GM12865 (cell line): ENCODE results near the gene ZP2.

Experiments
- DNase-seq: peaks from one replicate; pipeline ENCODE4 v3.0.0; 2010; ENCODE audit warnings: low read depth
- H3K4me3 ChIP-seq: 2 replicates; pipeline ENCODE4 v1.5.1; 2011; ENCODE audit warnings: mild to moderate bottlenecking, low read depth, low read length, control low read depth
- TF ChIP-seq, protein P1 (sequence below): IDR thresholded peaks from 2 replicates; pipeline ENCODE4 v1.5.1; 2011; ENCODE audit warnings: low read length, control low read depth, low read depth, inconsistent platforms; ENCODE audit not compliant: insufficient read depth; ENCODE audit errors: missing control alignments

ZP2 gene

GRCh38 chr16:21166561-21166961, 44.8 kb downstream of the ZP2 start:
- H3K4me3 ChIP-seq = no peak overlapping the region
- TF ChIP-seq, protein P1, sequence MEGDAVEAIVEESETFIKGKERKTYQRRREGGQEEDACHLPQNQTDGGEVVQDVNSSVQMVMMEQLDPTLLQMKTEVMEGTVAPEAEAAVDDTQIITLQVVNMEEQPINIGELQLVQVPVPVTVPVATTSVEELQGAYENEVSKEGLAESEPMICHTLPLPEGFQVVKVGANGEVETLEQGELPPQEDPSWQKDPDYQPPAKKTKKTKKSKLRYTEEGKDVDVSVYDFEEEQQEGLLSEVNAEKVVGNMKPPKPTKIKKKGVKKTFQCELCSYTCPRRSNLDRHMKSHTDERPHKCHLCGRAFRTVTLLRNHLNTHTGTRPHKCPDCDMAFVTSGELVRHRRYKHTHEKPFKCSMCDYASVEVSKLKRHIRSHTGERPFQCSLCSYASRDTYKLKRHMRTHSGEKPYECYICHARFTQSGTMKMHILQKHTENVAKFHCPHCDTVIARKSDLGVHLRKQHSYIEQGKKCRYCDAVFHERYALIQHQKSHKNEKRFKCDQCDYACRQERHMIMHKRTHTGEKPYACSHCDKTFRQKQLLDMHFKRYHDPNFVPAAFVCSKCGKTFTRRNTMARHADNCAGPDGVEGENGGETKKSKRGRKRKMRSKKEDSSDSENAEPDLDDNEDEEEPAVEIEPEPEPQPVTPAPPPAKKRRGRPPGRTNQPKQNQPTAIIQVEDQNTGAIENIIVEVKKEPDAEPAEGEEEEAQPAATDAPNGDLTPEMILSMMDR = no peak
- no peak for DNase-seq

- no peak for DNase-seq
- H3K4me3 ChIP-seq = no peak overlapping the region
- TF ChIP-seq, protein P1 = no peak
Measured at GRCh38 chr16:21164521-21165168, 46.7 kb downstream of the ZP2 start.

DNA sequence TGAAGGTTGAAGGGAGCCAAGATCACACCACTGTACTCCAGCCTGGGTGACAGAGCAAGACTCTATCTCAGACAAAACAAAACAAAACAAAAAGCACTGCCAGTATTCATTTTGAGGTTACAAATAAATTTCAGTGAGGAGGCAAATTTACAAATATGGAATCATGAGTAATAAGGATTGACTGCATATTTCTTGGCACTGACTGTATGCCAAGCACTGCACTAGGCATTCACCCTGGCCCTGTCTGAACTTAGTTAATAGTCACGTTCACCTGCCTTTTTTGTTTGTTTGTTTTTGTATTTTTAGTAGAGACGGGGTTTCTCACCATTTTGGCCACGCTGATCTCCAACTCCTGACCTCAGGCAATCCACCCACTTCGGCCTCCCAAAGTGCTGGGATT, 47.8 kb downstream of the ZP2 start:
- TF ChIP-seq, protein P1 = no peak
- H3K4me3 ChIP-seq = no peak overlapping the region
- no peak for DNase-seq

GRCh38 chr16:21162661-21163151, 48.7 kb downstream of the ZP2 start:
- TF ChIP-seq, protein P1 = no peak
- DNase-seq = no peak
- H3K4me3 ChIP-seq = no peak overlapping the region

DNA sequence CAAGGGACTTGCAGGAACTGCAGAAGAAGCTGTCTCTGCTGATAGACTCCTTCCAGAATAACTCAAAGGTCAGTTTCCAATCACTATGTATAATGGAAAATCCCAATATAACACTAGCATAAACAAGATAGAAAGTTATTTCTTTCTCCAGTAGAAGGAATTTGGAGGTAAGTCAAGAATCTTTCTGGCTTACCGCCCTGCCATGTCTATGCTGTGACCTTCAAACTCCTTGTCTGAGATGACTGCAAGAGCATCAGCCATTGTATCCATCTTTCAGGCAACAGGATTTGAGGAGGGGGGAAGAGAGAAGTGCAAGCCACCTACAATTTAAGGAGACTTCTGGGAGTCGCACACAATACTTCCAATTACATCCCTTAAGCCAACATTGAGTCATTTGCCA, 50.2 kb downstream of the ZP2 start:
- H3K4me3 ChIP-seq = no peak overlapping the region
- TF ChIP-seq, protein P1 = no peak
- DNase-seq = no peak

DNA sequence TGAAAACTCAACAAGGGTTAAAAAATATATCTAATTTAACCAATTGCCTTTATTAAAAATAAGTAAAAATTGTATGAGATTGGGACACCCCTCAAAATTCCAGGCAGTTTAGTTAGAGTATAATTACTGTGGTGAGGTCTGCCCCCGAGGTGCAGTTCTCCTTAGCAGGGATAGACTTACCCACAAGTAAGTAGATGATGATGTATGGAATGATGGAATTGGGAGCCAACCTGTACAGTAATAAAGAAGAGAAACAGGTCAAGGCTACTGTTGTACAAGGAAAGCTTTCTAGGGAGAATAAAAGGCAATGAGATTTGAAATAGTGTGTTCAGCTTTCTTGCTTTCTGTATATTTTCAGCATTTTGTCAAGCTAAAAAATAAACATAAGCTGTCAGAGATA, 51.1 kb downstream of the ZP2 start:
- no peak for DNase-seq
- TF ChIP-seq, protein P1 = no peak
- no peak overlapping the region for H3K4me3 ChIP-seq
